H9 (cell line): ENCODE data around the gene SLC2A10. TPM values are rescaled to one million over a fixed set of nuclear protein-coding genes. Genes with fewer than 3 reads are reported as not detected.

ENCODE experiments used
- DNase-seq: peaks from one replicate; pipeline ENCODE4 v3.0.0-alpha.2; 2017
- H2AFZ ChIP-seq: one replicate; pipeline ENCODE4 v1.6.1; 2013; ENCODE audit warnings: mild to moderate bottlenecking, low read length, control low read depth, moderate library complexity
- H2AK5ac ChIP-seq: 2 replicates; pipeline ENCODE4 v1.6.1; 2013; ENCODE audit warnings: low read length, control low read depth, mixed read lengths; ENCODE audit not compliant: insufficient read length
- H2BK120ac ChIP-seq: one replicate; pipeline ENCODE4 v1.6.1; 2013; ENCODE audit warnings: low read depth, mild to moderate bottlenecking, low read length, control low read depth, inconsistent platforms; ENCODE audit not compliant: poor library complexity, severe bottlenecking
- H2BK12ac ChIP-seq: 2 replicates; pipeline ENCODE4 v1.6.1; 2013; ENCODE audit warnings: low read length, control low read depth, mixed read lengths, low read depth; ENCODE audit not compliant: insufficient read length
- H2BK15ac ChIP-seq: 2 replicates; pipeline ENCODE4 v1.6.1; 2013; ENCODE audit warnings: low read depth, low read length, control low read depth
- H2BK20ac ChIP-seq: one replicate; pipeline ENCODE4 v1.6.1; 2013; ENCODE audit warnings: low read depth, mild to moderate bottlenecking, low read length, control low read depth, inconsistent platforms; ENCODE audit not compliant: poor library complexity, severe bottlenecking
- H2BK5ac ChIP-seq: 2 replicates; pipeline ENCODE4 v1.6.1; 2013; ENCODE audit warnings: low read length, control low read depth, mixed read lengths; ENCODE audit not compliant: insufficient read length
- H3K14ac ChIP-seq: 2 replicates; pipeline ENCODE4 v1.6.1; 2013; ENCODE audit warnings: low read length, control low read depth; ENCODE audit not compliant: insufficient read depth
- H3K18ac ChIP-seq: 2 replicates; pipeline ENCODE4 v1.6.1; 2013; ENCODE audit warnings: low read depth, mild to moderate bottlenecking, mixed read lengths, low read length, control low read depth; ENCODE audit not compliant: insufficient read length
- H3K23ac ChIP-seq: 2 replicates; pipeline ENCODE4 v1.6.1; 2013; ENCODE audit warnings: low read length, control low read depth, mixed read lengths, low read depth; ENCODE audit not compliant: insufficient read length
- H3K23me2 ChIP-seq: 2 replicates; pipeline ENCODE4 v1.6.1; 2013; ENCODE audit warnings: low read depth, mild to moderate bottlenecking, mixed read lengths, low read length, control low read depth; ENCODE audit not compliant: insufficient read length, poor library complexity, severe bottlenecking
- H3K27ac ChIP-seq: 2 replicates; pipeline ENCODE4 v1.5.1; 2013; ENCODE audit warnings: low read length, control low read depth, mixed read lengths, low read depth; ENCODE audit not compliant: insufficient read length
- H3K27me3 ChIP-seq: 2 replicates; pipeline ENCODE4 v1.6.1; 2013; ENCODE audit warnings: low read length, control low read depth, inconsistent platforms; ENCODE audit not compliant: insufficient read depth
- H3K4ac ChIP-seq: 2 replicates; pipeline ENCODE4 v1.6.1; 2013; ENCODE audit warnings: low read depth, mild to moderate bottlenecking, control low read depth, inconsistent platforms, low read length, moderate library complexity
- H3K4me1 ChIP-seq: 2 replicates; pipeline ENCODE4 v1.6.1; 2013; ENCODE audit warnings: low read length, control low read depth, inconsistent platforms; ENCODE audit not compliant: insufficient read depth
- H3K4me2 ChIP-seq: 2 replicates; pipeline ENCODE4 v1.6.1; 2013; ENCODE audit warnings: low read length, control low read depth, mixed read lengths; ENCODE audit not compliant: insufficient read length, insufficient read depth
- H3K56ac ChIP-seq: 2 replicates; pipeline ENCODE4 v1.6.1; 2013; ENCODE audit warnings: low read depth, mild to moderate bottlenecking, mixed read lengths, low read length, control low read depth; ENCODE audit not compliant: insufficient read length
- H3K79me1 ChIP-seq: 2 replicates; pipeline ENCODE4 v1.6.1; 2013; ENCODE audit warnings: low read depth, mild to moderate bottlenecking, moderate library complexity, low read length, control low read depth, inconsistent platforms; ENCODE audit not compliant: insufficient read depth, poor library complexity, severe bottlenecking
- H3K79me2 ChIP-seq: 2 replicates; pipeline ENCODE4 v1.6.1; 2013; ENCODE audit warnings: low read length, control low read depth, inconsistent platforms; ENCODE audit not compliant: insufficient read depth
- H3K9ac ChIP-seq: 2 replicates; pipeline ENCODE4 v1.6.1; 2013; ENCODE audit warnings: low read length, control low read depth, mixed read lengths; ENCODE audit not compliant: insufficient read length; ENCODE audit errors: extremely low read depth
- H3K9me3 ChIP-seq: one replicate; pipeline ENCODE4 v1.6.1; 2013; ENCODE audit warnings: low read depth, low read length, inconsistent platforms; ENCODE audit not compliant: control insufficient read depth
- H3T11ph ChIP-seq: one replicate; pipeline ENCODE4 v1.6.1; 2013; ENCODE audit warnings: mild to moderate bottlenecking, low read length, control low read depth, inconsistent platforms
- H4K20me1 ChIP-seq: one replicate; pipeline ENCODE4 v1.6.1; 2013; ENCODE audit not compliant: control insufficient read depth, insufficient read length, insufficient read depth
- H4K5ac ChIP-seq: 2 replicates; pipeline ENCODE4 v1.6.1; 2013; ENCODE audit warnings: low read depth, mild to moderate bottlenecking, mixed read lengths, low read length, control low read depth; ENCODE audit not compliant: insufficient read length
- H4K8ac ChIP-seq: replicated peaks from 2 replicates; pipeline ENCODE4 v1.6.1; 2013; ENCODE audit warnings: low read length, control low read depth, mixed read lengths, low read depth; ENCODE audit not compliant: insufficient read length
- H4K91ac ChIP-seq: 2 replicates; pipeline ENCODE4 v1.6.1; 2013; ENCODE audit warnings: low read depth, mild to moderate bottlenecking, moderate library complexity, mixed read lengths, low read length, control low read depth; ENCODE audit not compliant: insufficient read length
- H3K27ac Mint-ChIP-seq, 3 experiments: 2 replicates in 2 of 3; 3 replicates in 1 of 3; pipeline ENCODE4 v1.8.0; 2020 to 2021; ENCODE audit warnings: mixed read lengths in 3 of 3, mild to moderate bottlenecking in 1 of 3, moderate library complexity in 1 of 3
- H3K27me3 Mint-ChIP-seq: 2 replicates; pipeline ENCODE4 v1.8.0; 2021; ENCODE audit warnings: low read depth, mild to moderate bottlenecking, moderate library complexity, mixed read lengths
- H3K36me3 Mint-ChIP-seq, 3 experiments: 2 replicates in 2 of 3; 3 replicates in 1 of 3; pipeline ENCODE4 v1.8.0; 2020 to 2021; ENCODE audit warnings: low read depth in 3 of 3, mixed read lengths in 3 of 3; ENCODE audit not compliant: insufficient read depth in 1 of 3
- H3K4me1 Mint-ChIP-seq, 2 experiments: 2 replicates each; pipeline ENCODE4 v1.8.0; 2020; ENCODE audit warnings: mixed read lengths in 2 of 2
- H3K4me3 Mint-ChIP-seq, 2 experiments: 2 replicates in 1 of 2; 3 replicates in 1 of 2; pipeline ENCODE4 v1.8.0; 2020 to 2021; ENCODE audit warnings: mild to moderate bottlenecking in 2 of 2, mixed read lengths in 2 of 2, moderate library complexity in 1 of 2
- H3K9me3 Mint-ChIP-seq, 2 experiments: 2 replicates in 1 of 2; 3 replicates in 1 of 2; pipeline ENCODE4 v1.8.0; 2020; ENCODE audit warnings: mild to moderate bottlenecking in 2 of 2, mixed read lengths in 2 of 2, moderate library complexity in 1 of 2
- WGBS: extraction: QIAGEN DNeasy Blood & Tissue Kit; methylation state at CpG from one replicate; pipeline ENCODE4 v1.1.7; 2013; ENCODE audit warnings: missing lambda C conversion rate, low lambda C conversion rate, mixed read lengths; ENCODE audit not compliant: insufficient read length; ENCODE audit errors: extremely low coverage; 5-methylcytosine and 5-hydroxymethylcytosine counted together
- total RNA-seq: library from RNA; stranded (reverse); gene quantifications from 2 replicates; pipeline ENCODE4 v1.2.1, GENCODE V29; 2021
- TF ChIP-seq, protein P1 (sequence below): fragments of 200-600 bp; sonication (generic); conservative IDR thresholded peaks from 3 replicates; pipeline ENCODE4 v1.8.0; 2021; ENCODE audit warnings: antibody characterized with exemption, mild to moderate bottlenecking

SLC2A10 gene
- total RNA-seq, 1 experiment from 2014 or later, result 8.2 TPM

DNA sequence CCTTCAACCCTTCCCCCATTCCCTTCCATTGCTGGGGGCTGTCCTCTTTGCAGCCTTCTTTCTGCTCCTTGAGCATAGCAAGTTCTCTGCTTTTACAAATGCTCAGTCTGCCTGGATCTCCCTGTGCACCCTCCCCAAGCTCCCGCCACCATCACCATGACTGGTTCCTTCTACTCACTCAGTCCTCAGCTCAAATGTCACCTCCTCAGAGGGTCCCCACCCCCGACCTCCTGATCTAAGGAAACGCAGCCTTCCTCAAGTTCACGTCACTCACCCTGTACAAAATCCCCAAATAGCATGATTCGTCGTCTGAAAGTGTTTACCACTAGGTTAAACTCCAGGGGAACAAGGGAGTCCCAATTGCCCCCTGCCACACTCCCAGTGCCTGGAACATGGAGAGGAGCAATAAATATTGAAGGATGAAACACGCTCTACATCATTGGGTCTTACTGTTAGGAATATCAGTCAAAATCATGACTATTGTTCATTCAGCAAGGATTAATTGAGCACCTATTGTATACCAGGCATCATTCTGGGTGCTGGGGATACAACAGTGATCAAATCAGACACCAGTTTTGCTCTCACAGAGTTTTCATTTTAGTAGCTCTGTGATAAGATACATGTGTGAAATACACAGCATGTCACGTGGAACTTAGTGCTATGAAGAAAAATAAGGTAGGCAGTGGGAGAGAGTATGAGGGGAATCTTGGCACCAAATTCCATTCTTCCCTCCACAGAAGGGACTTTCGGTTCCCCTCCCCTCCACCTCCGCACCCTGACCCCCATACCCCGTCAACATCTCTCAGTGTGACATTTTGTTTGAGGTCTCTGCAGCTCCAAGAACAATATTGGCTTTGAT, 35.8 kb upstream of the SLC2A10 start:
- Mint-ChIP-seq H3K4me3 (no peak overlapping the region), H3K4me1 (peaks cover 19 to 36% of the 10 kb centered on the region in 2 experiments), H3K27me3 (peaks cover 1% of the 10 kb centered on the region; the same call in 1 of the 2 replicates), H3K27ac (peak overlapping the region; percentile 92 to 94 (median 93); a peak in 4 of 7 replicates), H3K9me3 (peaks cover 11 to 22% of the 10 kb centered on the region in 2 experiments), H3K36me3 (peaks cover 18 to 50% (median 42%) of the 10 kb centered on the region in 3 experiments)
- no peak overlapping the region for H3K14ac ChIP-seq
- no peak overlapping the region for H4K5ac ChIP-seq
- no peak overlapping the region for H2BK15ac ChIP-seq
- no peaks in the 10 kb centered on the region; the same call in 1 of the 2 replicates for H3K4me1 ChIP-seq
- H3K23ac ChIP-seq, result no peak overlapping the region
- no peak for DNase-seq
- peaks cover 5% of the 10 kb centered on the region for H3K9me3 ChIP-seq
- H2BK20ac ChIP-seq, result no peak overlapping the region
- H3K18ac ChIP-seq, result no peak overlapping the region
- no peak overlapping the region for H4K91ac ChIP-seq
- H2BK120ac ChIP-seq, result no peak overlapping the region
- no peak overlapping the region for H2BK12ac ChIP-seq
- H3K9ac ChIP-seq, result no peak overlapping the region
- H3K4me2 ChIP-seq, result no peak overlapping the region
- H2BK5ac ChIP-seq, result no peak overlapping the region
- H2AFZ ChIP-seq, result no peak overlapping the region
- no peaks in the 10 kb centered on the region for H3K23me2 ChIP-seq
- no peak overlapping the region for H3K56ac ChIP-seq
- WGBS, result no CpG with 5 or more reads among the region's 11 CpGs
- H4K20me1 ChIP-seq, result peaks cover 2% of the 10 kb centered on the region
- no peak overlapping the region for H3K27ac ChIP-seq
- 0 out of 2 replicates have a peak, but pooled peaks cover 3% of the 10 kb centered on the region for H3K79me2 ChIP-seq
- no peak overlapping the region for H3T11ph ChIP-seq
- H4K8ac ChIP-seq, result no peak overlapping the region
- no peak overlapping the region for H3K4ac ChIP-seq
- TF ChIP-seq, protein P1, sequence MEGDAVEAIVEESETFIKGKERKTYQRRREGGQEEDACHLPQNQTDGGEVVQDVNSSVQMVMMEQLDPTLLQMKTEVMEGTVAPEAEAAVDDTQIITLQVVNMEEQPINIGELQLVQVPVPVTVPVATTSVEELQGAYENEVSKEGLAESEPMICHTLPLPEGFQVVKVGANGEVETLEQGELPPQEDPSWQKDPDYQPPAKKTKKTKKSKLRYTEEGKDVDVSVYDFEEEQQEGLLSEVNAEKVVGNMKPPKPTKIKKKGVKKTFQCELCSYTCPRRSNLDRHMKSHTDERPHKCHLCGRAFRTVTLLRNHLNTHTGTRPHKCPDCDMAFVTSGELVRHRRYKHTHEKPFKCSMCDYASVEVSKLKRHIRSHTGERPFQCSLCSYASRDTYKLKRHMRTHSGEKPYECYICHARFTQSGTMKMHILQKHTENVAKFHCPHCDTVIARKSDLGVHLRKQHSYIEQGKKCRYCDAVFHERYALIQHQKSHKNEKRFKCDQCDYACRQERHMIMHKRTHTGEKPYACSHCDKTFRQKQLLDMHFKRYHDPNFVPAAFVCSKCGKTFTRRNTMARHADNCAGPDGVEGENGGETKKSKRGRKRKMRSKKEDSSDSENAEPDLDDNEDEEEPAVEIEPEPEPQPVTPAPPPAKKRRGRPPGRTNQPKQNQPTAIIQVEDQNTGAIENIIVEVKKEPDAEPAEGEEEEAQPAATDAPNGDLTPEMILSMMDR, result no peak
- H3K27me3 ChIP-seq, result no peaks in the 10 kb centered on the region
- peaks cover 3% of the 10 kb centered on the region for H3K79me1 ChIP-seq
- no peak overlapping the region for H2AK5ac ChIP-seq
